C4-2B (cell line): ENCODE data around the gene FHIT.

Source experiments
- H3K27ac ChIP-seq: fragments of 450-650 bp; 2 replicates; pipeline ENCODE4 v1.5.1; 2017
- ZFX ChIP-seq: fragments of 450-650 bp; IDR thresholded peaks from 2 replicates; pipeline ENCODE4 v1.6.1; 2017
- TF ChIP-seq, protein P1 (sequence below): fragments of 450-650 bp; conservative IDR thresholded peaks from 2 replicates; pipeline ENCODE4 v1.5.1; 2017; ENCODE audit warnings: mild to moderate bottlenecking

Gene FHIT

DNA sequence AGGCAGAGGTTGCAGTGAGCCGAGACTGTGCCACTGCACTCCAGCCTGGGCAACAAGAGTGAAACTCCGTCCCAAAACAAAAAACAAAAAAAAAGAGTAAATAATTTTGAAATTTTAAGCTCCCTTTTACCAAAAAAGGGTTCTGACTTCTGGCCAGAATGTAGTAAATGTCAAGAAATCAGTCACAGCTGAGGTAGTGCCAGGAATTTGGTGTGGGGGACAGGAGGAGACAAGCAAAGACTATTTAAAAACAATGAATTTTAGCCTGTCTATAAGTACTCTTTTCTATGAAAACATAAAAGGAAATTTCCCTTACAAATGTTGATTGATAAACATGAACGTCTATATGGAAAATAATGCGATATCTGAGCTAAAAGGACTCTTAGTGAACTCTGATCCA lies 363.7 kb downstream of the FHIT start:
- no peak overlapping the region for H3K27ac ChIP-seq
- TF ChIP-seq, protein P1, sequence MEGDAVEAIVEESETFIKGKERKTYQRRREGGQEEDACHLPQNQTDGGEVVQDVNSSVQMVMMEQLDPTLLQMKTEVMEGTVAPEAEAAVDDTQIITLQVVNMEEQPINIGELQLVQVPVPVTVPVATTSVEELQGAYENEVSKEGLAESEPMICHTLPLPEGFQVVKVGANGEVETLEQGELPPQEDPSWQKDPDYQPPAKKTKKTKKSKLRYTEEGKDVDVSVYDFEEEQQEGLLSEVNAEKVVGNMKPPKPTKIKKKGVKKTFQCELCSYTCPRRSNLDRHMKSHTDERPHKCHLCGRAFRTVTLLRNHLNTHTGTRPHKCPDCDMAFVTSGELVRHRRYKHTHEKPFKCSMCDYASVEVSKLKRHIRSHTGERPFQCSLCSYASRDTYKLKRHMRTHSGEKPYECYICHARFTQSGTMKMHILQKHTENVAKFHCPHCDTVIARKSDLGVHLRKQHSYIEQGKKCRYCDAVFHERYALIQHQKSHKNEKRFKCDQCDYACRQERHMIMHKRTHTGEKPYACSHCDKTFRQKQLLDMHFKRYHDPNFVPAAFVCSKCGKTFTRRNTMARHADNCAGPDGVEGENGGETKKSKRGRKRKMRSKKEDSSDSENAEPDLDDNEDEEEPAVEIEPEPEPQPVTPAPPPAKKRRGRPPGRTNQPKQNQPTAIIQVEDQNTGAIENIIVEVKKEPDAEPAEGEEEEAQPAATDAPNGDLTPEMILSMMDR, result no peak
- TF ChIP-seq ZFX, result no peak

DNA sequence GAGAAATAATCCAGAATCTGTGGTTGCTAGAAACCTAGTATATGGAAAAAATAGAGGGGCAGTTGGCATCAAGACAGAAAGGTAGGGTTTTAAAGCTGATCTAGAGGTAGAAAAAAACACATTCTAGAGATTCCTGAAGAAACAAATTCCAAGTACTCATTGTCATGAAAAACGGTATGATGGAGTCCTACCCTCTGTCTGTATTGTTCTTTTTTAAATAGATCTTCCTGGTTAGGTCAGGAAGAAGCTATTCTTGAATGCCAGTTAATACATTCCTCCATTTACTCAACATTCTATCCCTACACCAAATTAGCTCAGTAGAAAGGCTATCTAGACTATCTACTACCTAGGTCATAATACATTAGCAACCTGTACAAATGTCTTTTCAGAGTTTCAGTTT lies 364.7 kb downstream of the FHIT start:
- TF ChIP-seq, protein P1, result no peak
- TF ChIP-seq ZFX, result no peak
- H3K27ac ChIP-seq, result no peak overlapping the region

DNA sequence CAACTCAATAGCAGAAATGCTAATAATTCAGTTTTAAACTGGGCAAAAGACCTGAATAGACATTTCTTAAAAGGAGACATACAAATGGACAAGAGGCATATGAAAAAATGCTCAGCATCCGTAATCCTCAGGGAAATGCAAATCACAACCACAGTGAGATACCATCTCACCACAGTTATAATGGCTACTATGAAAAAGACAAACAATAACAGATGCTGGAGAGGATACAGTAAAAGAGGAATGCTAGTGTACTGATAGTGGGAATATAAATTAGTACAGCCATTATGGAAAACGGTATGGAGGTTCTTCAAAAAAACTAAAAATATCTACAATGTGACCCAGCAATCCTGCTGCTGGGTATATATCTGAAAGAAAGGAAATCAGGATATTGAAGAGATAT lies 367.2 kb downstream of the FHIT start:
- H3K27ac ChIP-seq, result no peak overlapping the region
- TF ChIP-seq, protein P1, result no peak
- no peak for TF ChIP-seq ZFX

DNA sequence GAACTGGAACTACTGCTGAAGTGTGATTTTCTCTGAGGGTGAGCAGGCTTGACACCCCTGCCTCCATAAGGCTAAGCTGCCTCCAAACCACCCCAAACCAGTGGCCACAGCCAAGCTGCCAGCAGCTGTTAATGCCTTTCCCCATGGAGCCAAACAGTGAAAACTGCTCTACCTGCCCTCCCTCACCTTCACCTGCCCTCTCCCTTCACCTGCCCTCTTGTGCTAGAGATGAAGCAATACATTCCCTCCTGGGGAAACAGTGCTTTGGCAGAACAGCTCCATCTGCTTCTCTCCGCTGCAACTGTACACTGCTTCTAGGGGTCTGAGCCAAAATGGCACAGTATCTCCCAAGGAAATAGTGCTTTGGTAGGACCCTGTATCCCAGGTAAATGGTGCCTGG lies 374.1 kb downstream of the FHIT start:
- H3K27ac ChIP-seq, result no peak overlapping the region
- no peak for TF ChIP-seq ZFX
- TF ChIP-seq, protein P1, result no peak

DNA sequence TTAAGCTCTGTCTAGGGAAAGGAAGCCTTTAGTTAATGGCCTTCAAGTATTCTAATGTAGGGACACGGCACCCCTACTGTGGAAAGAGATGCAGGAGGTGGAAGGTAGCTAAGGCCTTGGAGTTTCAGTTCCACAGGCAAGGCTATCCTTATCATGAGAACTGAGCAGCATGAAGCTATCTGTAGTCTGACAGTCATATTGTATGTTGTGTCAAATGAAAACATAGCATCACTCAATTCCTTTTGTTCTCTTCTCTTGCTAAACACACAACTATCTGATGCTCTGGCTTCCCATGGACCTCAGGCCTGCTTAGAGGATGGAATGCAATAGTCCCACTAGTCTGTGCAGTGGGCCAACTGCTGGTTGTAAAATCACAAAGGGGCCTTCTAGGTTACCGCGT lies 380.9 kb downstream of the FHIT start:
- TF ChIP-seq, protein P1, result no peak
- TF ChIP-seq ZFX, result no peak
- no peak overlapping the region for H3K27ac ChIP-seq

DNA sequence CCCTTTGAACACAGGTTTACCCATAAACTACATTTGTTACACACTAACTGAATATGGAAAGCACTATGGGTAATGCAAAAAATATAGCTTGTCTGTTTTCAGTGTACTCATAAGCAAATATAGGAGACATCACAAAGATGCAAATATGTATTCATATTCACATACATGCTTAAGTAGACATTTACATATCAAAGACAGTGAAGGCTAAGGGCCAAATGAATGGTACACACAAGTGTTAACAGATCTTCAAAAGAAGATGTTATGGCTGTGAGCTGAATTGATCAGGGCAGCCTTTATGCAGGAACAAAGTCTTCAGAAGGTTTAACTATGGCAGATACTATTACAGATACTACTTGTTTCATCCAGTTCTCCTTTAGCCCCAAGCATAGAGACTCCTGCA lies 384.1 kb downstream of the FHIT start:
- no peak overlapping the region for H3K27ac ChIP-seq
- TF ChIP-seq ZFX, result no peak
- TF ChIP-seq, protein P1, result no peak

DNA sequence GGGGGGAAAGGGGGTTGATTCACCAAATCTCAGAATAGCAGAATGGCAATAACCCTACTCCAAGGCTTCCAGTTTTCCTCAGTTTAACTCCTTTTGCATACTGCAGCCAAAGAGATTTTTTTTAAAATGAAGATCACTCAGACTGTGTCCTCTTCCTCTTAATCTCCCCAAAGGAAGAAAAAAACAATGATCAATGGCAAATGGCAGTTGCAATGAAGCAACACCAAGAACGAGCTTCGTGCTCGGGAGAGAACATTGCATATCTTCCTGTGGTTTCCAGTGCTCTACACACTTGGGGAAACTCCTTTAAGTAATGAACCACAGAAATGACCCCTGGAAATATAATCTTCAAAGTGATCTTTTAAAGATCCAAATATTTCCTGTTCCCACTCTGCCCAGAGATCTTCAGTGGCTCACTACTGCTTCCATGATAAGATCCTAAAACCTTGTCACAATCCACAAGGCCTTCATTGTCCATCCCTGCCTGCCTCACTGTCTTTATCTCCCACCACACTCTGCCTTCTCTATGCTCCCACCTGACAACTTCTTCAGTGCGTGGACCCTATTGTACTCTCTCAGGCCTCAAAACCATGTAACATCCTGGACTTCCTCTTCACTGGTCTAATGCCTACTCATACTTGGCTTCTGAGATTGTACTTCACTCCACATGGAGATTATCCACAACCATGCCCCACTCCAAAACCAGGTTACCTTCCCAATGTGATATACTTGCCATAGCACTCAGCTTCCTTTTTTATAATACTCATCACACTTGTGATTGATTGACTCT lies 394.8 kb downstream of the FHIT start:
- no peak overlapping the region for H3K27ac ChIP-seq

More for the DNA sequence above, 394.8 kb downstream of the FHIT start:
- no peak for TF ChIP-seq ZFX
- TF ChIP-seq, protein P1, result no peak
